HAP-1 (cell line): ENCODE data around the gene PLXDC1.
"Not testable (repeated sequence)": the region's sequence is repeated elsewhere in the genome, so short reads cannot be mapped to it uniquely, and the experiment has no call there.

Experiments used
- DNase-seq, 2 experiments: peaks; one replicate each; pipeline ENCODE4 v3.0.0-alpha.2; 2016 to 2020; ENCODE audit warnings: low spot score in 2 of 2
- H3K27me3 ChIP-seq: fragments of 250-450 bp; sonication (Bioruptor Pico); 2 replicates; pipeline ENCODE4 v1.5.1; 2020; ENCODE audit warnings: low read depth, mild to moderate bottlenecking, moderate library complexity
- H3K36me3 ChIP-seq: fragments of 250-450 bp; sonication (Bioruptor Pico); replicated peaks from 2 replicates; pipeline ENCODE4 v1.5.1; 2020; ENCODE audit warnings: mild to moderate bottlenecking
- H3K4me1 ChIP-seq: fragments of 250-450 bp; sonication (Bioruptor Pico); 2 replicates; pipeline ENCODE4 v1.5.1; 2020; ENCODE audit warnings: mild to moderate bottlenecking
- H3K4me3 ChIP-seq: fragments of 250-450 bp; sonication (Bioruptor Pico); 2 replicates; pipeline ENCODE4 v1.5.1; 2020; ENCODE audit warnings: mild to moderate bottlenecking, moderate library complexity
- H3K9me3 ChIP-seq: fragments of 250-450 bp; sonication (Bioruptor Pico); 2 replicates; pipeline ENCODE4 v1.5.1; 2020; ENCODE audit warnings: mild to moderate bottlenecking, moderate library complexity
- in situ Hi-C: fragments of 300-500 bp; cut with MboI; formaldehyde crosslinking; loops from 3 replicates; pipeline ENCODE4 v1.14.3; 2020; ENCODE audit warnings: low sequenced_read_pairs, inconsistent platforms, mixed read lengths

The PLXDC1 gene

GRCh38 chr17:39062846-39063680 is 88.4 kb downstream of the PLXDC1 start:
- H3K9me3 ChIP-seq: no peaks in the 10 kb centered on the region
- peaks cover 18% of the 10 kb centered on the region for H3K4me1 ChIP-seq
- no peak overlapping the region for H3K4me3 ChIP-seq
- in situ Hi-C loops: no loop called here
- peaks cover 42% of the 10 kb centered on the region for H3K27me3 ChIP-seq
- H3K36me3 ChIP-seq: no peaks in the 10 kb centered on the region
- peak; percentile 73 to 99 for DNase-seq

- no peaks in the 10 kb centered on the region for H3K36me3 ChIP-seq
- peaks cover 18% of the 10 kb centered on the region for H3K4me1 ChIP-seq
- H3K9me3 ChIP-seq: no peaks in the 10 kb centered on the region
- H3K27me3 ChIP-seq: peaks cover 8% of the 10 kb centered on the region
- no peak overlapping the region for H3K4me3 ChIP-seq
- DNase-seq: no peak
- in situ Hi-C loops: no loop called here
These were observed 92.9 kb downstream of the PLXDC1 start for GRCh38 chr17:39058524-39058923.

- peak overlapping the region; percentile 36; the same call in 1 of the 2 replicates for H3K4me3 ChIP-seq
- in situ Hi-C loops: no loop called here
- H3K36me3 ChIP-seq: no peaks in the 10 kb centered on the region
- no peaks in the 10 kb centered on the region for H3K9me3 ChIP-seq
- H3K4me1 ChIP-seq: peaks cover 14% of the 10 kb centered on the region
- peaks cover 15% of the 10 kb centered on the region for H3K27me3 ChIP-seq
- DNase-seq: no peak
These were observed 93.7 kb downstream of the PLXDC1 start for GRCh38 chr17:39057701-39058206.

GRCh38 chr17:39054111-39054645 is 97.3 kb downstream of the PLXDC1 start:
- no peak for DNase-seq
- peaks cover 8% of the 10 kb centered on the region for H3K4me1 ChIP-seq
- no peak overlapping the region for H3K4me3 ChIP-seq
- no peaks in the 10 kb centered on the region for H3K36me3 ChIP-seq
- no peaks in the 10 kb centered on the region for H3K9me3 ChIP-seq
- in situ Hi-C loops: no loop called here
- peaks cover 8% of the 10 kb centered on the region for H3K27me3 ChIP-seq

GRCh38 chr17:39052423-39052822 is 99.0 kb downstream of the PLXDC1 start:
- H3K36me3 ChIP-seq, DNase-seq, H3K4me1 ChIP-seq, H3K4me3 ChIP-seq, in situ Hi-C loops, H3K27me3 ChIP-seq: not testable (repeated sequence)
- peaks cover 10% of the 10 kb centered on the region for H3K9me3 ChIP-seq

- Histone ChIP-seq H3K27me3 (peaks cover 8% of the 10 kb centered on the region), H3K36me3 (no peaks in the 10 kb centered on the region), H3K4me1 (peaks cover 4% of the 10 kb centered on the region; the same call in 1 of the 2 replicates), H3K4me3 (no peak overlapping the region), H3K9me3 (peaks cover 16% of the 10 kb centered on the region)
- no peak for DNase-seq
- in situ Hi-C loops: no loop called here
These were observed 100.3 kb downstream of the PLXDC1 start for GRCh38 chr17:39051001-39051585.

- H3K9me3 ChIP-seq: peaks cover 16% of the 10 kb centered on the region
These were observed 105.3 kb downstream of the PLXDC1 start for GRCh38 chr17:39045948-39046679.

GRCh38 chr17:39036009-39036408 is 115.4 kb downstream of the PLXDC1 start:
- in situ Hi-C loops: no loop called here
- DNase-seq: no peak
- Histone ChIP-seq H3K4me1 (no peaks in the 10 kb centered on the region), H3K9me3 (no peaks in the 10 kb centered on the region), H3K27me3 (peaks cover 14% of the 10 kb centered on the region; the same call in 1 of the 2 replicates), H3K36me3 (no peaks in the 10 kb centered on the region), H3K4me3 (no peak overlapping the region)

More at GRCh38 chr17:39045948-39046679, 105.3 kb downstream of the PLXDC1 start:
- no peaks in the 10 kb centered on the region for H3K27me3 ChIP-seq
- H3K4me3 ChIP-seq: no peak overlapping the region
- no peaks in the 10 kb centered on the region for H3K36me3 ChIP-seq
- no peaks in the 10 kb centered on the region for H3K4me1 ChIP-seq
- in situ Hi-C loops: no loop called here
- DNase-seq: peak in 1 of 2 experiments; percentile 26

- H3K36me3 ChIP-seq, H3K4me3 ChIP-seq, in situ Hi-C loops, H3K9me3 ChIP-seq, H3K4me1 ChIP-seq, DNase-seq: not testable (repeated sequence)
- H3K27me3 ChIP-seq: peaks cover 13% of the 10 kb centered on the region; the same call in 1 of the 2 replicates
These were observed 115.9 kb downstream of the PLXDC1 start for GRCh38 chr17:39035578-39035977.

- Histone ChIP-seq H3K4me1 (no peaks in the 10 kb centered on the region), H3K4me3 (no peak overlapping the region), H3K36me3 (no peaks in the 10 kb centered on the region), H3K9me3 (no peaks in the 10 kb centered on the region), H3K27me3 (0 out of 2 replicates have a peak, but pooled peaks cover 4% of the 10 kb centered on the region)
- in situ Hi-C loops: no loop called here
- no peak for DNase-seq
These were observed 122.7 kb downstream of the PLXDC1 start for GRCh38 chr17:39028690-39029089.

GRCh38 chr17:39027455-39028035 is 123.9 kb downstream of the PLXDC1 start:
- in situ Hi-C loops: no loop called here
- Histone ChIP-seq H3K4me3 (peak overlapping the region; percentile 21), H3K27me3 (no peaks in the 10 kb centered on the region), H3K36me3 (no peaks in the 10 kb centered on the region), H3K4me1 (peaks cover 3% of the 10 kb centered on the region; the same call in 1 of the 2 replicates), H3K9me3 (no peaks in the 10 kb centered on the region)
- DNase-seq: no peak

GRCh38 chr17:39026980-39027451 is 124.4 kb downstream of the PLXDC1 start:
- peak overlapping the region; percentile 21 for H3K4me3 ChIP-seq

GRCh38 chr17:39026346-39026745 is 125.1 kb downstream of the PLXDC1 start:
- in situ Hi-C loops, DNase-seq, H3K36me3 ChIP-seq, H3K9me3 ChIP-seq, H3K4me3 ChIP-seq, H3K27me3 ChIP-seq, H3K4me1 ChIP-seq: not testable (repeated sequence)

More at GRCh38 chr17:39026980-39027451, 124.4 kb downstream of the PLXDC1 start:
- Histone ChIP-seq H3K27me3 (no peaks in the 10 kb centered on the region), H3K9me3 (no peaks in the 10 kb centered on the region), H3K36me3 (no peaks in the 10 kb centered on the region), H3K4me1 (peaks cover 3% of the 10 kb centered on the region; the same call in 1 of the 2 replicates)
- DNase-seq: peak; percentile 25 to 79
- in situ Hi-C loops: no loop called here
